GM18498 (cell line): ENCODE results near the gene ACAP3.

Experiments used
- ATAC-seq: cut with Tn5 transposase; IDR thresholded peaks from one replicate; pipeline ENCODE4 v1.9.1; 2021; ENCODE audit warnings: mild to moderate bottlenecking, moderate library complexity; ENCODE audit not compliant: unreplicated experiment

Gene ACAP3

GRCh38 chr1:1332031-1332755 is 24.5 kb upstream of the ACAP3 start:
- ATAC-seq, result no peak

DNA sequence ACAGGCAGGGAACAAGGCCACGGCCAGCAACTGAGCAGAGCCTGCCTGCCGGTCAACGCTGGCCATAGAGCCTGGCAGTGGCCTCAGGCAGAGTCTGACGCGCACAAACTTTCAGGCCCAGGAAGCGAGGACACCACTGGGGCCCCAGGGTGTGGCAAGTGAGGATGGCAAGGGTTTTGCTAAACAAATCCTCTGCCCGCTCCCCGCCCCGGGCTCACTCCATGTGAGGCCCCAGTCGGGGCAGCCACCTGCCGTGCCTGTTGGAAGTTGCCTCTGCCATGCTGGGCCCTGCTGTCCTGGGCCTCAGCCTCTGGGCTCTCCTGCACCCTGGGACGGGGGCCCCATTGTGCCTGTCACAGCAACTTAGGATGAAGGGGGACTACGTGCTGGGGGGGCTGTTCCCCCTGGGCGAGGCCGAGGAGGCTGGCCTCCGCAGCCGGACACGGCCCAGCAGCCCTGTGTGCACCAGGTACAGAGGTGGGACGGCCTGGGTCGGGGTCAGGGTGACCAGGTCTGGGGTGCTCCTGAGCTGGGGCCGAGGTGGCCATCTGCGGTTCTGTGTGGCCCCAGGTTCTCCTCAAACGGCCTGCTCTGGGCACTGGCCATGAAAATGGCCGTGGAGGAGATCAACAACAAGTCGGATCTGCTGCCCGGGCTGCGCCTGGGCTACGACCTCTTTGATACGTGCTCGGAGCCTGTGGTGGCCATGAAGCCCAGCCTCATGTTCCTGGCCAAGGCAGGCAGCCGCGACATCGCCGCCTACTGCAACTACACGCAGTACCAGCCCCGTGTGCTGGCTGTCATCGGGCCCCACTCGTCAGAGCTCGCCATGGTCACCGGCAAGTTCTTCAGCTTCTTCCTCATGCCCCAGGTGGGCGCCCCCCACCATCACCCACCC is 23.6 kb upstream of the ACAP3 start, which contains the start of gene TAS1R3:
TAS1R3 (plus strand) TSS at position 213 of the 898 bp plus-strand sequence; CDS start at position 279, 66 bp downstream.
- no peak for ATAC-seq

GRCh38 chr1:1330366-1331067 is 22.8 kb upstream of the ACAP3 start:
- ATAC-seq, result no peak

GRCh38 chr1:1329304-1330210 is 21.8 kb upstream of the ACAP3 start:
- ATAC-seq, result no peak

DNA sequence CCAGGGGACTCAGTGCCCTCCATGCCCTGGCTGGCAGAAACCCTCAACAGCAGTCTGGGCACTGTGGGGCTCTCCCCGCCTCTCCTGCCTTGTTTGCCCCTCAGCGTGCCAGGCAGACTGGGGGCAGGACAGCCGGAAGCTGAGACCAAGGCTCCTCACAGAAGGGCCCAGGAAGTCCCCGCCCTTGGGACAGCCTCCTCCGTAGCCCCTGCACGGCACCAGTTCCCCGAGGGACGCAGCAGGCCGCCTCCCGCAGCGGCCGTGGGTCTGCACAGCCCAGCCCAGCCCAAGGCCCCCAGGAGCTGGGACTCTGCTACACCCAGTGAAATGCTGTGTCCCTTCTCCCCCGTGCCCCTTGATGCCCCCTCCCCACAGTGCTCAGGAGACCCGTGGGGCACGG is 20.5 kb upstream of the ACAP3 start:
- no peak for ATAC-seq

GRCh38 chr1:1327291-1327690 is 19.6 kb upstream of the ACAP3 start:
- ATAC-seq, result no peak

- no peak for ATAC-seq
Measured at GRCh38 chr1:1326075-1326605, 18.4 kb upstream of the ACAP3 start.

DNA sequence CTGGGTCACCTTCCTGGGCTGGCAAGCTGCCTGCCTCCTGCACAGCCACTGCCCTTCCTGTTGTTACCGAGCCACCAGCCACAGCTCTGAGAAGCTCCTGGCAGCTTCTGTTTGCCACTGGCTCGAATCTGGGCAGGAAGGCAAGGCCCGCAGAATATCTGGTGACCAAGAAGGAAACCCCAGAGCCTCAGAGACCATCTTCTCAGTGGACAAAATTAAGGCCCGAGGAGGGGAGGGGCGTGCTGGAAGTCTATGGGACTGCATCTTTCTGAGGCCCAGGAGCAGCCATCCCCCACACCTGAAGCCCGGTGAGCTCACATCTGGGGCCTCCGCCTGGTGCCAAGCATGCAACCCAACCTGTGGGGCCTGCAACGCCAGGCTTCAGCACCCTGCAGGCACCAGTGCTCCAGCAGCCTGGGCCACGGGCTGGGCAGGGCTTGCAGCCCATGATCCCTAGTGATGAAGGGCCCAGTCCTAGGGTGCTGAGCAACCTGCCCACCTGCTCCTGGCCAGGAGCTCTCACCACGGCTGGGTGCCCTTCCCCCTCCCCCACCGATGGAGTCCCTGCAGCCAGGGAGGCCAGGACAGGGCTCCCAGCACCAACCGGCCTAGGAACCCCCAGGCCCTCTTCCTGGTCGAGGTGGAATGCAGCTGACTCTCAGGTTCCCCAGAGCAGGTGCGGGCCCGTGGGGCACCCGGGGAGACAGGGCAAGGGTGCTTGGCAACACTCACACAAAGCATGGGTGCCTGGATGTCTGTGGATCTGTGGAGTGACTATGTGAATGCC is 17.8 kb upstream of the ACAP3 start:
- no peak for ATAC-seq

GRCh38 chr1:1324524-1325287 is 17.0 kb upstream of the ACAP3 start, which contains the start of the genes CPTP and INTS11:
Gene CPTP (plus strand): TSS chr1:1324802. CDS start chr1:1326911, 2,109 bp downstream.
Gene INTS11 (minus strand): TSS chr1:1324660. CDS start chr1:1324608, 52 bp downstream.
- ATAC-seq, result peak; percentile 80

DNA sequence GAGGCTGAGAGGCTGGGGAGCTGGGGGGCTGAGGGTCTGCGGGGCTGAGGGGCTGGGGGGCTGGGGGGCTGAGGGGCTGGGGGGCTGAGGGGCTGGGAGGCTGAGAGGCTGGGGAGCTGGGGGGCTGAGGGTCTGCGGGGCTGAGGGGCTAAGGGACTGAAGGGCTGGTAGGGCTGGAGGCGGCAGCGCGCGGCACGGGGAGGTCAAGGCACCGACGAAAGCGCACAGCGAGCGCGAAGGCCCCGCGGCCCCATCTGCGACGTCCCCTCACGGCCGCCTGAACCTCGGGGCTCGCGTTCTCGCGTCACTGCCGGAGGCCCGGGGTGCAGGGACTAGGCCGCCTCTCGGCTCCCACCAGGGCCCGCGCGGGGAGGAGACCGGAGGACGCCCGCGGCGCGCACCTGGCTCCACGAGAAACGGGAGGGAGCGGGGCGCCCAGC is 16.4 kb upstream of the ACAP3 start:
- ATAC-seq, result peak; percentile 32

- ATAC-seq, result no peak
Measured at GRCh38 chr1:1322952-1323351, 15.2 kb upstream of the ACAP3 start.

DNA sequence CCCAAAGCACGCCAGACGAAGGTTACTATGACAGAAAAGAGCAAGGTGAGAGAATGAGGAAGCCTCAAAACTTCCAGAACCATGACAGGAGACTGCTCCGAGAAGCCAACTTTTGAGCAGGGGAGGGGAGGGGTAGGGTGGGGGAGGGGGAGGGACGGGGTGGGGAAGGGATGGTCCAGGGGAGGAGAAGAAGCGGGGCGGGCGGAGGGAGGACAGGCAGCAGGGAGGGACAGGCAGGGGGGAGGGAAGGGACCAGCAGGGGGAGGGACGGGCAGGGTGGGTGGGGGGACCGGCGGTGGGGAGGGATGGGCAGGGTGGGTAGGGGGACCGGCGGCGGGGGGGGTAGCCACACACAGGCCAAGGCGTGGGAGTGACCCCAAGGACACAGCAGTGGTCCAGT is 14.7 kb upstream of the ACAP3 start:
- ATAC-seq, result no peak

GRCh38 chr1:1321477-1321876 is 13.7 kb upstream of the ACAP3 start:
- no peak for ATAC-seq

DNA sequence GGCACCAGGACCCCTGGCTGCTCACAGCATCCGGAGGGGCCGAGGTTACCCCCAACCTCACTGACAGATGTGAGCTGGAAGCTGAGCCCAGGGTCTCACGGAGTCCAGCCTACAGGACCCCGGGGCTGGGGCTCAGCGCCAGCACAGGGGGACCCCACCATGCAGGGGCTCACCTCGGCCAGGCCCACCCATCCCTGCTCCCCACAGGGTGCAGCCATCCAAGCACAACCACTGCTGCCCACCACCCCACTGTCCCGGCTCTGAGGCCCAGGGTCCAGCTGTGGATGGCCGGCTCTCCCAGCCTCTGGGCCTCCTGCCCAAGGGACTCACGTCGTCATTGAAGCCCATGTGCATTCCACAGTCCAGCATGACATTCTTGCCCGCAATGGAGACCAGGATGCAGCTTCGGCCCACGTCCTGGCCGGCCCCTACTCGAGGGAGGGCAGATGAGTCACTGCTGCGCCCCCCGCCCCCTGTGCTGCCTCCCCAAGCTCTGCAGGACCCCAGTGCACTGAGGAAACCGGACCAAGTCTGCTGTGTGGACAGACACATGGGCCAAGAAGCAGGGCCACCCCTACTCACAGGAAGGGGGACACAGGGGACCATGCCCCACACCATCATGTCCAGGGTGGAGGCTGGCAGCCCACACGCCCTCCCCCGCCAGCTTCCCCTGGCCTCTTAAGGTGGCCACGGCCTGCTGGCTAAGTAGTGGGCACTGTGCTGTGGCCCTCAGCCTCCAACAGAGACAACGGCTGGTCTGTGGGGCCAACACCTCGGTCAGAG is 13.1 kb upstream of the ACAP3 start:
- ATAC-seq, result no peak

DNA sequence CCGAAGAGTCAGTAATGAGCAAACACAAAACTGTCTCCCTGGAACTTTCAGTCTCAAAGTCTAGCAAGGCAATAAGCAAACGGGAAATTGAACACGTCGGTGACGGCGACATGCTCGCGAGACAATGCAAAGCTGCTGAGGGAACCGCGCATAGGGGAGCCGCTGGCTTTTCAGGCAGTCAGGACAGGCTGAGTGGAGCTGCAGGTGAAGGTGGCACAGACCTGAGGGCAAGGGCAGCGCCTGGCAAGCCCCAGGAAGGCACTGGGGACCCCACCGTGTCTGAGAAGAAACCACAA is 11.9 kb upstream of the ACAP3 start:
- ATAC-seq, result no peak

- no peak for ATAC-seq
Measured at GRCh38 chr1:1318777-1319645, 11.3 kb upstream of the ACAP3 start.

- ATAC-seq, result no peak
Measured at GRCh38 chr1:1318131-1318652, 10.5 kb upstream of the ACAP3 start.
